HG02885 (cell line): ENCODE measurements around the gene CPED1.
A peak's percentile ranks its signal among the peaks of the same experiment; 100 is the strongest.

Experiments used
- ATAC-seq: cut with Tn5 transposase; IDR thresholded peaks from one replicate; pipeline ENCODE4 v1.9.1; 2021; ENCODE audit warnings: mild to moderate bottlenecking; ENCODE audit not compliant: unreplicated experiment, poor library complexity

Gene CPED1

DNA sequence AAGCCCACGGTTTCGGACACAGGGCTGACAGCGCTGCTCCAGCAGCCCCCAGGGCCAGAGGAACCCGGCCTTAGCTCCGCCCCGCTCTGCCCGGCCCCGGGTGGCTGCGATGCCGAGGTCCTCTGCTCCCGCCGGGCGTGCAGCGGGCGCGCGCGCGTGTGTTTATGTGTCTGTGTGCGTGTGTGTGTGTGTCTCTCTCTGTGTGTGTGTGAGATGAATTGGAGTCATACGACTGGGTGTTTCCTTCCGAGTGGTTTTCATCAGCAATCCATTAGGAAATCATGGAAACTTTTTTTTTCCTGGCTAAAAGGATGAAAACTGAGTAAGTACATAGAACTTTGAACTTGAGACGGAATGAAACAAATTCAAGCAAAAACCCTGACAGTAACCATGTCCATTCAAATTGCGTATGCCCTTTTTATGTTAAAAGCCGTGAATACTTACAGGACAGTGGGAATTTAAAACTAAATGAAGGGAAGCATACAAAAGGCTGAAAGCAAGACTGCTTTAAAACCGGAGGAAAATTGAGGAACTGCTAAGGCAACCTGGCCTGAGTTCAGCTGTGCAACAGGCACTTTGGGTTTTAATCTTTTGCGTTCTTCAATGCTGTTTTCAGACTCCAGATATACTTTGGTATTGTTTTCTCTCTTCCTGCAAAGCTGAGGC, at the start of gene CPED1:
TSS of gene CPED1 (plus strand) at position 121 of the 666 bp plus-strand sequence. CDS start 911 bp downstream, outside the sequence.
- ATAC-seq = peak; percentile 53

GRCh38 chr7:120939345-120939744, 49.2 kb upstream of the CPED1 start:
- ATAC-seq = no peak

GRCh38 chr7:120941064-120941463, 47.4 kb upstream of the CPED1 start:
- ATAC-seq = peak; percentile 65

GRCh38 chr7:120941856-120942255, 46.7 kb upstream of the CPED1 start:
- ATAC-seq = no peak

DNA sequence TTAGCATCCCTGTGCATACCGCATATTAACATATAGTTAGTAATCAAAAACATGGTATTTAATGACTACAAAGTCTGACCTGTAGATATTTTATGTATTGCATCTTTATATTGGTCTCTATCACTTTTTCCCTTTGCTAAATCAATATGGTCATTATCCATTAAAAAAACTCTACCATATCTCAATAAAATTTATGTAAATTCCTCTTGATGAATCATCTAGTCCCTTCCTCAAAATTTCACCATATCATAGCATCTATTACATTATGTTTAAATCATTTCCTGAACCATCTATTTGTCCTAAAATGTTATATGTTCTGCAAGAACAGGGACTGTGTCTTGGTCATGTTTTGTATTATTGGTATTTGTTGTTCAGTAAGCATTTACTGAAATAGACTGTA, 45.6 kb upstream of the CPED1 start:
- ATAC-seq = no peak

DNA sequence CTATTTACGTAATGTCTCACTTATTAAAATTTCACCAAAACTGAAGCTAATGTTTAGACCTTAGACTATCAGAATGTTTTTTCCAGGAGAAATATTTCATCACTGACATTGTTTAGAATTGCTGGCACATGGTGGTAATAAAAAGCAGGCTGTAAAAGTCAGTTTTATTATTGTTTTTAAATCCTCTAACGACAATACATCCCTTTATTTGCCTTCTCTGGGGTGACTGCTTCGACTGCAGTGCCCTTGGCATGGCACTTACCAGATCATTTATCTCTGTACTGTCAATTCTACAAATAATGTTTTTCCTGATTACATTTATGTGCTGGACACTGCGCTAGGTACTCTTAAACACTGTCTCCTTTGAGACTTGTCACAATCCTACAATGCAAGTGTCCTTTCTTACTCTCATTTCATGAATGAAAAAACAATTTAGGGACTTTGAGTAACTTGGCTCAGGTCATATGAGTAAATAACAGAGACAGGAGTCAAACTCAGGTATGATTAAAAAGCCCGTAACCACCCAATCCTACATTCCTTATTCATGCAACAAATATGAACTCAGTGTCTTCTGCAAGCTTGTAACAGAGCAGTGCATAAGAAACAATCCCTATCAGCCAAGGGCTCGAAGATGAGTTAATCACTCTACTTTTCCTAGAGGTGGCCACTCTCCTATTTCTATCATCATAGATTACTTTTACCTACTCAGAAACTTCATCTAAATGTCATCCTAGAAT, 43.5 kb upstream of the CPED1 start:
- ATAC-seq = no peak

DNA sequence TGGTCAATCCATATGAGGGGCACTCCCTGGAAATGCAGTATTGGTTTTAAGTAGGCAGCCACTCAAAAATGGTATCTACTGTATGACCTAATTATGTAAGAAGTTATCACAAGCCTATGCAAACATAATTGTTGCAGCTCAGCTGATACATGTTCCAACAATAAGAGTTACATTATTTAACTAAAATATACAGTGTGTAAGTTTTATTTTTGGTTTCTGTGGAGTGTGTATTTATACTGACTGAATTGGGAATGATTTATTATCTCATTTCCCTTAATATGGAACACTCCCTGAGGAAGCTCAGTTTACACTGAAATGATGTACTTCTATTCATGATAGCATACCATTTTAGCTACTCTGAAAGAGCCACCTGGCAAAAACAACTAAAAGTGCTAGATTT, 40.5 kb upstream of the CPED1 start:
- no peak for ATAC-seq

DNA sequence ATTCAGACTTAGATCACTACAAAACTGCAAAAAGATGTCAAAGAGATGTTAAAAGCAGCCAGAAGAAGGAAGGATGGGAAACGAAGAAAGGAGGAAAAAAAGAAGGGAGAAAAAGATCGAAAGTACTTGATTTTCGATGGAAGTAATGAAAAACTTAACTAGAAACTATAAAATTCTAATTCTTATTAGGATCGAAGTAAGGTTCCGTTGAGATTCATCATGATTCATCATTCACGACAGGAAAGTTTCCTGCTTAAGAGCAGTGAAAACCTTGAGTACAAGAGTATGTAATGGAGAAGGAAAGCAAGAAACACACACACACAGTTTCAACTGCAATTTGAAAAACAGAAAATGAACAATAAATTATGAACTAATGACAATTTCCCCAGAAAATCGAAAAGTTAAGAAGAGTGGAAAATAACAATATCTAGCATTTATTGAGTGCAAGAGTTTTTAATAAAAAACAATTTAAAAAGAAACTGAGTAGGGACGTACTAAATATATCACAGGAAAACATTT, 39.1 kb upstream of the CPED1 start:
- ATAC-seq = no peak

DNA sequence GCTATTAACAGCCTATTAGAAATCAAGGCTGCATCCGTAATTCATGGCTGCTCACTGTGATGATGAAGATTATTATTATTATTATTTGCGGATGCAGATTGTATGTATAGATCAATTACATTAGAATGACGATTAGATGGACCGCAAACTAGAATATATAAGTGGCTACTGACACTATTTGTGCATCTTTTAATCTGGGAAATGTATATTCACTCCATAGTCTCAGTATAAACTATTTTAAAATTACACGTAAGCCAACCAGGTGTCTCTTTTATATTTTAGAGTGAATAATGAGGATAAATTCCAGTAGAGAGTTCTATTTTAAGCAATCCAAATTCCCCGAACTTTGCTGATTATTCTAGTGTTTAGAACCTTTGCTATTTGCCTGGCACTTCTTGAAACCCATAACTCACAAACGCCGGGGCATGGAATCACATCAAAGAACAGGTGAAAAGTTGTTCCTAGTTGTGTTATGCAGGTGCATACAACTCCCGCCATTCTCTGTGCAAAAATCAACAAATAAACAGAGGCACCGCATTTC, 38.4 kb upstream of the CPED1 start:
- ATAC-seq = no peak

DNA sequence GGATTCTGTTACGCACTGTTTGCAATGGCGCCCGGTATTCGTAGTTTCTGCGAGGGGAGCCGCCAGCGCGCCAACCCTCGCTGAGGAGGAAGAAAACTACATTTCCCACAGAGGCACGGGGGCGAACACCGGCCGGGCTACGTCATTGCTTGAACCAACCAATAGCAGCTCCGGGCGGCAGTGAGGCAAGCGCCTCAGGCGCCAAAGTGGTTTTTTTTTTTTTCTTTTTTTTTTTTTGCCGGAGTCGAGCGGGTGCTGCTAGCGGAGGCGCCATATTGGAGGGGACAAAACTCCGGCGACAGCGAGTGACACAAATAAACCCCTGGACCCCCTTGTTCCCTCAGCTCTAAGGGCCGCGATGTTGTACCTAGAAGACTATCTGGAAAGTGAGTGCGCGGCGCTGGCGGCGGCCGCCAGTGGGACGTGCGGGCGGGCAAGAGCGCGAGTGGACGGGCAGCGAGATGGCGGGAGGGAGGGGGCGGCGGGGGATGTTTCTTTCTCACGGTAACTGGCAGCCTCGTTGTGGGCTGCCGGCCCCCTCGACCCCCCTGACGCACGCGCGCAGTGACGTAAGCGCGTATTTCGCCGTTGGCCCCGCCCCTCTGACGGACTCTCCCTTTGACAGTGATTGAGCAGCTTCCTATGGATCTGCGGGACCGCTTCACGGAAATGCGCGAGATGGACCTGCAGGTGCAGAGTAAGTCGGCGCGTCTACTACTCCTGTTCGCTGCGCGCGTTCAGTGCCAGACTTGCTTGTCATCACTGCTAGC, 37.8 kb upstream of the CPED1 start, which contains the start of gene ING3:
TSS of gene ING3 (plus strand) at position 239 of the 770 bp plus-strand sequence. CDS start at position 359, 120 bp downstream.
- peak; percentile 96 for ATAC-seq

GRCh38 chr7:120951309-120951699, 37.2 kb upstream of the CPED1 start:
- ATAC-seq = no peak

GRCh38 chr7:120951826-120952225, 36.7 kb upstream of the CPED1 start:
- no peak for ATAC-seq

- ATAC-seq = no peak
Measured at GRCh38 chr7:120955577-120956149, 32.8 kb upstream of the CPED1 start.

DNA sequence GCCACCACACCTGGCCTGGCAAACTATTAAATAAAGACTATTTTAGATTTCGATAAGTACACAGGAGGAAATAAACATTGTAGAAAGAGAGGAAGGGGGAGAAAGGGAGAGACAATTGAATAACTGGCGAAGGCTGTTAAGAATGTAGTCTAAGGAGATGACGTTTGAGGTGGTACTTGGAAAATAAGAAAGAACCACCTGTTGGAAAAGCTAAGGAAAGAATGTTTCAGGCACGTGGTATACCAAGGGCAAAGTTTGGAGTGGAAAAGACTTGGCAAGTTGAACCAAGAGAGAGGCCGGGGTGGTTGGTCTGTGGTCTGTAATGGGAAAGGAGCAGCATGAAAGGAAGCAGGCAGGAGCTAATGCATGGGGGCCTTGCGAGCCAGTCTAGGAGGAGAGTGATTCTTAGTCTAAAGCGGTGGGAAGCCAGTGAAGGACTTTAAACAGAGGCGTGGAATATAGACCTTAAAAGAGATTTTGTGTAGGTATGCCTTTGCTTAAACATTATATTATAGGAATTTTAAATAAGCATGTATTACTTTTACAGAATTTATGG, 28.5 kb upstream of the CPED1 start:
- no peak for ATAC-seq

- no peak for ATAC-seq
Measured at GRCh38 chr7:120960714-120961113, 27.8 kb upstream of the CPED1 start.

GRCh38 chr7:120961638-120962173, 26.8 kb upstream of the CPED1 start:
- no peak for ATAC-seq

DNA sequence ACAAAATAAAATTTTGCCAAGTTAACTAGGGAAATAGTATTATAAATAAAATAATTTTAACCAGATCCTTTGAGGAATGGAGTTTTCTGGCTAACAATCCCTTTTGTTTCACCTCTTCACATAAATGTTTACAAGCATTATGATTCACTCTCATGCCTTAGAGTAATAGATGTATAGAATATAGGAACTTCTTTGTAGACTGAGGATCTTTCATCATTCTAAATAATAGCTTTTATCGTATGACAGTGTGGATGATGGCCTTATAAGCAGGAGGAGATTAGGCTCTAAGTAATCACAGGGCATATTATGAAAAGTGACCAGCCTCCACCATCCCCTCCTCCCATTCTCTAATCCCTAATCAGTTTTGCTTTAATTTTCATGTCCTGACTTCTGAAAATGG, 24.4 kb upstream of the CPED1 start:
- no peak for ATAC-seq

DNA sequence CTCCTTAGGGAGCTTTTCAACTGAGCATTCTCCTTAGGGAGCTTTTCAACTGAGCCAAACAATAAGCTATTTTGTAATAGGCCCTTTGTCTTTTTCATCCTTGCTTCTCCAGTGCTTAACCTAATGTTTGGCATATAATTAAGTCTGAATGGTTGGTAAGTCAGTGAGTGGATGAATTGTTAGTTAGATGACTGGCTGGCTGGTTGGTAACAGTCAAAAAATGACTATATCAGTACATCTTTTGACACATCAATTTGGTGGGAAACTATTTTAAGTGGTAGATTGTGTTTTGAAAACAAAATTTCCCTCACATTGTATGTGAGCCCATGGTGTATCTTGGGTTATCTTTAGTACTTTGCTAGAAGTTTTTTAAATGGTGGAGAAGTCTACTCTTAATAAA, 21.6 kb upstream of the CPED1 start:
- no peak for ATAC-seq

DNA sequence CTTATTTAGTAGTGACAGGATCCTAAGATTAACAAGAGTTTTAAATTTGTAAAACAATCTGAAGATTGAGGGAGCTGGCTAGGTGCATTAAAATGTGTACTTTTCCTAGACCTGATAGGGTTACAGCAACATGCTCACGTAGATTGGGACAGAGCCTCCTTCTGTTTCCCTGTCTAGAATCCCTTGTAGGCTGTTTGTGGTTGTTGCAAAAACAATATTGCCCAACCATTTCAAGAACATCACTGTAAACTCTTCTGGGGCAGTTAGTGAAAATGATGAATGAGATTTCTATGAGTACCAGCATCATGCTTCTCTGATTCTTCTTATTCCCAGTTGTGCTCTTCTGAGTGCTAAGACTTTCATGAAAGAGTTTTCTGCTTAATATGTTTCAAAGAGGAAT, 14.7 kb upstream of the CPED1 start:
- no peak for ATAC-seq
